ENCODE results near the gene GPR87. TPM values are rescaled to one million over a fixed set of nuclear protein-coding genes. Genes with fewer than 3 reads are reported as not detected.

GPR87 gene
- total and polyA plus RNA-seq, 2 donors (not counting 1 experiment from before 2014, with no cell fraction given), result 0.05 to 0.17 TPM

DNA sequence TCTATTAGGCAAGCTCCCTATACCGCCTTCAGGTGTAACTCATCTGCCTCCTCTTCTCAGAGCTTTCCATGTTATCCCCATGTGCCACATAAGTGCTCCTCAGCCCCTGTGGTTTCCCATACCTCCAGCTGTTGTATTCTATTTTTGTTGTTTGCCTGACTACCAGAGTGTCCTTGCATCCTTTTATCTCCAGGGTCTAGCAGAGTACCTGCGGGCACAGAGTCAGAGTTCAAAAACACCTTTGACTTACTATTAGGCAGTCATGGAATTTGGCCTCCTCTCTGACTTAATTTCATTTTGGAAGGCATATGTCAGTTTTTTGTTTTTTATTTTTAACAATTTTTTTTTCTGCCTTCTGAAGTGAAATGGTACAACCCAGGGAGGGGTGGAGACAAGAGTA lies 7.1 kb downstream of the GPR87 start:
- no peak for DNase-seq (ENCODE audit: low read depth in 2 of 2)
- Histone ChIP-seq H3K4me1 (ENCODE audit: control insufficient read depth, extremely low read depth, insufficient read depth, low read length) (peaks cover 21% of the 10 kb centered on the region), H3K9ac (ENCODE audit: insufficient read depth, low read length) (no peak overlapping the region), H3K4me2 (ENCODE audit: extremely low read depth, insufficient read depth, low read length) (no peak overlapping the region), H3K79me2 (ENCODE audit: control insufficient read depth, insufficient read depth, low read length) (no peaks in the 10 kb centered on the region), H3K27me3 (ENCODE audit: control insufficient read depth, insufficient read depth, low read length) (no peaks in the 10 kb centered on the region), H3K27ac (ENCODE audit: insufficient read depth, low read length) (no peak overlapping the region), H2AFZ (ENCODE audit: low read length) (no peak overlapping the region), H3K9me3 (ENCODE audit: control insufficient read depth, insufficient read depth, low read depth, low read length) (no peaks in the 10 kb centered on the region), H4K20me1 (ENCODE audit: control insufficient read depth, extremely low read depth, insufficient read depth, low read length) (no peaks in the 10 kb centered on the region), H3K4me3 (replicated peaks in 1 of 4; ENCODE audit: control extremely low read depth in 1 of 4, insufficient read depth in 1 of 4, low read depth in 3 of 4, low read length in 4 of 4) (no peak overlapping the region), H3K36me3 (ENCODE audit: control insufficient read depth, insufficient read depth, low read length) (no peaks in the 10 kb centered on the region)
- TF ChIP-seq EZH2 (IDR thresholded peaks at IDR 0.05; ENCODE audit: low read length, missing control alignments), result no peak
- TF ChIP-seq, protein P1, sequence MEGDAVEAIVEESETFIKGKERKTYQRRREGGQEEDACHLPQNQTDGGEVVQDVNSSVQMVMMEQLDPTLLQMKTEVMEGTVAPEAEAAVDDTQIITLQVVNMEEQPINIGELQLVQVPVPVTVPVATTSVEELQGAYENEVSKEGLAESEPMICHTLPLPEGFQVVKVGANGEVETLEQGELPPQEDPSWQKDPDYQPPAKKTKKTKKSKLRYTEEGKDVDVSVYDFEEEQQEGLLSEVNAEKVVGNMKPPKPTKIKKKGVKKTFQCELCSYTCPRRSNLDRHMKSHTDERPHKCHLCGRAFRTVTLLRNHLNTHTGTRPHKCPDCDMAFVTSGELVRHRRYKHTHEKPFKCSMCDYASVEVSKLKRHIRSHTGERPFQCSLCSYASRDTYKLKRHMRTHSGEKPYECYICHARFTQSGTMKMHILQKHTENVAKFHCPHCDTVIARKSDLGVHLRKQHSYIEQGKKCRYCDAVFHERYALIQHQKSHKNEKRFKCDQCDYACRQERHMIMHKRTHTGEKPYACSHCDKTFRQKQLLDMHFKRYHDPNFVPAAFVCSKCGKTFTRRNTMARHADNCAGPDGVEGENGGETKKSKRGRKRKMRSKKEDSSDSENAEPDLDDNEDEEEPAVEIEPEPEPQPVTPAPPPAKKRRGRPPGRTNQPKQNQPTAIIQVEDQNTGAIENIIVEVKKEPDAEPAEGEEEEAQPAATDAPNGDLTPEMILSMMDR (conservative IDR thresholded peaks at IDR 0.05 in 1 of 2, IDR thresholded peaks at IDR 0.05 in 1 of 2; ENCODE audit: low read depth in 1 of 2, low read length in 2 of 2), result no peak

DNA sequence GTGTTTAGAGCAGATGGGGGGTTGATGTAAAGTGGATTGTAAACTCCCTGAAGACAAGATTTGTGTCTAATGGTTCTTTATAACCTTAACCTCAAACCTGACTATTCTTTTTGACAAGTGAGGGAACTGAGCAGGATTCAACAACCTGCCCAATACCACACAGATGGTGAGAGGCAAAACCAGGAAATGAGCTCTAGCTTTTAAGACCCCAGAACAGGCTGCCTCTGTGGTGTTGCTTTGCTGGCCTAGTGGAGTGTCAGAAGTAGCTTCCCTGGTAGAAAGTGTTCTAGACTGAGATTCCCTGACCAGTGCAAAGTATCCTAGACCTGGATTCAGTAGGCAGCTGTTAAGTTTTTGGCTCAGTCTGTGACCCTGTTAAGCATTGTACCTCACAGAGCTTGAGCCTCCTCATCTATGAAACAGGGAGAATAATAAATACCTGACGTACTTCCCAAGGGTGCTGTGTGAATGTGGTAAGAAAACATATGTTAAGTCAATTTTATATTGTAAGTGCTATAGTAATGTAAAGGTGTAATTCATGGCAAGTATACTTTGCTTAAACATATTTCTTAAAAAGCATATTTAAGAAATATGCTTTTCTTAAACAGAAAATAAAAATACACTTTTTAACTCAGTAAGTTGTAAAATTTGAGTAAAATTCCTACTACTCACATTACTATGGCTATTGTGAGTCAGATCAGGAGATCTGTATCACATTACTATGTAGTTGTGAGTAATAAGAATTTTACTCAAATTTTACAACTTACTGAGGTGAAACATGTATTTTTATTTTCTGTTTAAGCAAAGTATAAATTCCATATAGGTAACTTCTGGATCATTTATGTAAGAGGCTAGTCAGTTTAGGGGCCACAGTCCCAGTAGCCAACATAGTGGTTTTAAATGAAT lies 8.8 kb downstream of the GPR87 start:
- Histone ChIP-seq H3K79me2 (ENCODE audit: control insufficient read depth, insufficient read depth, low read length) (no peaks in the 10 kb centered on the region), H3K4me1 (ENCODE audit: control insufficient read depth, extremely low read depth, insufficient read depth, low read length) (peaks cover 22% of the 10 kb centered on the region), H3K4me3 (replicated peaks in 1 of 4; ENCODE audit: control extremely low read depth in 1 of 4, insufficient read depth in 1 of 4, low read depth in 3 of 4, low read length in 4 of 4) (no peak overlapping the region), H3K9me3 (ENCODE audit: control insufficient read depth, insufficient read depth, low read depth, low read length) (no peaks in the 10 kb centered on the region), H3K9ac (ENCODE audit: insufficient read depth, low read length) (no peak overlapping the region), H3K27me3 (ENCODE audit: control insufficient read depth, insufficient read depth, low read length) (no peaks in the 10 kb centered on the region), H3K4me2 (ENCODE audit: extremely low read depth, insufficient read depth, low read length) (no peak overlapping the region), H3K36me3 (ENCODE audit: control insufficient read depth, insufficient read depth, low read length) (no peaks in the 10 kb centered on the region), H3K27ac (ENCODE audit: insufficient read depth, low read length) (no peak overlapping the region), H2AFZ (ENCODE audit: low read length) (no peak overlapping the region), H4K20me1 (ENCODE audit: control insufficient read depth, extremely low read depth, insufficient read depth, low read length) (no peaks in the 10 kb centered on the region)
- DNase-seq (ENCODE audit: low read depth in 2 of 2), result peak in 1 of 2 donors; percentile 41
- TF ChIP-seq, protein P1 (conservative IDR thresholded peaks at IDR 0.05 in 1 of 2, IDR thresholded peaks at IDR 0.05 in 1 of 2; ENCODE audit: low read depth in 1 of 2, low read length in 2 of 2), result no peak
- no peak for TF ChIP-seq EZH2 (IDR thresholded peaks at IDR 0.05; ENCODE audit: low read length, missing control alignments)

DNA sequence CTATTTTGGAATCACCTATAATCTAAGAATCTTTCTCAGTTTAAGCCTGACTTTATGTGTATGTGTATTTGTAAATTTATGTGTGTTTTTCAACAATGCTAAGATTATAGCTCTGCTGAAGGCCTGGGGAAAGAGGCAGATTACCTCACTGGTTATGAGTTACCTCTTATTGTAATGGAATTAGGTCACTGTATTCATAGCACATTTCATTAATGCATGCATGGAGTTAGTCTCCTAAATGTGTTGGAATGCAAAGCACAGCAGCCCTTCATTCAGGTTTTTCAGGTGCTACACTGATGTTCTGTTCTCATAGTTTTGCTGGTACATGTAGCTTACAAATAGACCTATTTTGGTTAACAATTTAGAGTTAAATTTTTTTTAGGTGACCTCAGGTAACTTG lies 9.5 kb downstream of the GPR87 start:
- DNase-seq (ENCODE audit: low read depth in 2 of 2), result peak in 1 of 2 donors; percentile 29
- Histone ChIP-seq H3K27ac (ENCODE audit: insufficient read depth, low read length) (no peak overlapping the region), H3K9me3 (ENCODE audit: control insufficient read depth, insufficient read depth, low read depth, low read length) (no peaks in the 10 kb centered on the region)

More for the DNA sequence above, 9.5 kb downstream of the GPR87 start:
- TF ChIP-seq, protein P1 (conservative IDR thresholded peaks at IDR 0.05 in 1 of 2, IDR thresholded peaks at IDR 0.05 in 1 of 2; ENCODE audit: low read depth in 1 of 2, low read length in 2 of 2), result no peak
- no peak for TF ChIP-seq EZH2 (IDR thresholded peaks at IDR 0.05; ENCODE audit: low read length, missing control alignments)
- H3K4me1 ChIP-seq (ENCODE audit: control insufficient read depth, extremely low read depth, insufficient read depth, low read length), result peaks cover 22% of the 10 kb centered on the region
- H3K27me3 ChIP-seq (ENCODE audit: control insufficient read depth, insufficient read depth, low read length), result no peaks in the 10 kb centered on the region
- H4K20me1 ChIP-seq (ENCODE audit: control insufficient read depth, extremely low read depth, insufficient read depth, low read length), result no peaks in the 10 kb centered on the region
- no peaks in the 10 kb centered on the region for H3K36me3 ChIP-seq (ENCODE audit: control insufficient read depth, insufficient read depth, low read length)
- H2AFZ ChIP-seq (ENCODE audit: low read length), result no peak overlapping the region
- no peaks in the 10 kb centered on the region for H3K79me2 ChIP-seq (ENCODE audit: control insufficient read depth, insufficient read depth, low read length)
- H3K4me3 ChIP-seq (replicated peaks in 1 of 4; ENCODE audit: control extremely low read depth in 1 of 4, insufficient read depth in 1 of 4, low read depth in 3 of 4, low read length in 4 of 4), result no peak overlapping the region
- no peak overlapping the region for H3K4me2 ChIP-seq (ENCODE audit: extremely low read depth, insufficient read depth, low read length)
- no peak overlapping the region for H3K9ac ChIP-seq (ENCODE audit: insufficient read depth, low read length)
